PC-9 (cell line): ENCODE results near the gene DPYSL4. TPM values are rescaled to one million over a fixed set of nuclear protein-coding genes. Genes with fewer than 3 reads are reported as not detected.

ENCODE experiments used
- BruUV-seq: library from RNA; stranded (reverse); fragments of 400-500 nt; replicated peaks from 2 replicates; lab custom pipeline; 2021; lab: Mats Ljungman, UMichigan
- CTCF ChIA-PET: fragments of 300-600 bp; sonication (Branson Sonifier 250); formaldehyde crosslinking; loops from one replicate; lab custom pipeline; 2022; ENCODE audit warnings: antibody characterized with exemption; lab: Charles Lee
- POLR2A ChIA-PET: fragments of 300-600 bp; sonication (Branson Sonifier 250); formaldehyde crosslinking; loops from one replicate; lab custom pipeline; 2022; ENCODE audit warnings: antibody characterized with exemption; ENCODE audit not compliant: unreplicated experiment; lab: Charles Lee
- DNase-seq, 2 experiments: peaks; one replicate each; pipeline versions ENCODE4 v3.0.0 to v3.0.0-alpha.2; 2015 to 2022; ENCODE audit warnings: mixed read lengths in 1 of 2
- H2AFZ ChIP-seq: fragments of 200-600 bp; sonication (generic); 2 replicates; pipeline ENCODE4 v1.8.1; 2017; ENCODE audit warnings: antibody characterized with exemption
- H3F3A ChIP-seq: fragments of 200-600 bp; sonication (generic); 2 replicates; pipeline ENCODE4 v1.8.1; 2017; ENCODE audit warnings: antibody characterized with exemption, mild to moderate bottlenecking, low read depth; ENCODE audit not compliant: insufficient read depth
- H3K27ac ChIP-seq: fragments of 200-600 bp; sonication (generic); 2 replicates; pipeline ENCODE4 v1.6.1; 2016; ENCODE audit warnings: mixed run types
- H3K27me3 ChIP-seq: fragments of 200-600 bp; sonication (generic); 2 replicates; pipeline ENCODE4 v1.6.1; 2016; ENCODE audit warnings: low read depth, mixed run types; ENCODE audit not compliant: insufficient read depth
- H3K36me3 ChIP-seq: fragments of 200-600 bp; sonication (generic); 2 replicates; pipeline ENCODE4 v1.6.1; 2016; ENCODE audit warnings: low read depth, mixed run types
- H3K4me1 ChIP-seq: fragments of 200-600 bp; sonication (generic); replicated peaks from 2 replicates; pipeline ENCODE4 v1.6.1; 2016; ENCODE audit warnings: mixed run types; ENCODE audit not compliant: insufficient read depth
- H3K4me2 ChIP-seq: fragments of 200-600 bp; sonication (generic); 2 replicates; pipeline ENCODE4 v1.6.1; 2017; ENCODE audit warnings: mixed run types
- H3K4me3 ChIP-seq: fragments of 200-600 bp; sonication (generic); 2 replicates; pipeline ENCODE4 v1.6.1; 2016; ENCODE audit warnings: mixed run types
- H3K79me2 ChIP-seq: fragments of 200-600 bp; sonication (generic); 2 replicates; pipeline ENCODE4 v1.6.1; 2017; ENCODE audit warnings: low read depth, mixed run types
- H3K9me2 ChIP-seq: fragments of 200-600 bp; sonication (generic); 2 replicates; pipeline ENCODE4 v1.8.1; 2017; ENCODE audit warnings: mild to moderate bottlenecking; ENCODE audit not compliant: insufficient read depth
- H3K9me3 ChIP-seq: fragments of 200-600 bp; sonication (generic); 2 replicates; pipeline ENCODE4 v1.8.1; 2016; ENCODE audit warnings: low read depth; ENCODE audit not compliant: insufficient read depth
- H4K20me1 ChIP-seq: fragments of 200-600 bp; sonication (generic); 2 replicates; pipeline ENCODE4 v1.8.1; 2017; ENCODE audit not compliant: insufficient read depth
- CTCF ChIP-seq: fragments of 200-600 bp; sonication (generic); conservative IDR thresholded peaks from 2 replicates; pipeline ENCODE4 v1.6.1; 2017; ENCODE audit warnings: mixed run types, antibody characterized with exemption, mild to moderate bottlenecking, moderate library complexity
- EZH2 ChIP-seq: fragments of 200-600 bp; sonication (generic); IDR thresholded peaks from 2 replicates; pipeline ENCODE4 v1.8.0; 2017; ENCODE audit warnings: antibody characterized with exemption, low read depth
- intact Hi-C: fragments of 100-400 bp; cut with micrococcal nuclease; formaldehyde crosslinking; loops from one replicate; pipeline ENCODE4 v1.10.0; 2022; ENCODE audit not compliant: unreplicated experiment
- total RNA-seq: library from RNA; stranded (reverse); gene quantifications from 2 replicates; pipeline ENCODE4 v1.2.3, GENCODE V29; 2021

DPYSL4 gene
- total RNA-seq, 1 experiment from 2014 or later = 4.8 TPM

GRCh38 chr10:132172091-132173066, 14.4 kb upstream of the DPYSL4 start:
- H3K79me2 ChIP-seq = no peaks in the 10 kb centered on the region
- no peaks in the 10 kb centered on the region for H4K20me1 ChIP-seq
- no peak for DNase-seq
- no peaks in the 10 kb centered on the region for H3K4me1 ChIP-seq
- no peak overlapping the region for H3K4me2 ChIP-seq
- ChIA-PET CTCF (no interaction called here), POLR2A (no interaction called here)
- no peaks in the 10 kb centered on the region for H3K36me3 ChIP-seq
- intact Hi-C loops = no loop called here
- H3K9me3 ChIP-seq = no peaks in the 10 kb centered on the region
- no peaks in the 10 kb centered on the region for H3K27me3 ChIP-seq
- no peak for TF ChIP-seq CTCF
- no peak for TF ChIP-seq EZH2
- no peaks in the 10 kb centered on the region for H3F3A ChIP-seq
- H2AFZ ChIP-seq = no peak overlapping the region
- no peaks in the 10 kb centered on the region for H3K9me2 ChIP-seq
- H3K27ac ChIP-seq = no peak overlapping the region
- H3K4me3 ChIP-seq = no peak overlapping the region
- BruUV-seq = no TSS peak

- intact Hi-C loops = no loop called here
- Histone ChIP-seq H4K20me1 (no peaks in the 10 kb centered on the region), H3K27me3 (no peaks in the 10 kb centered on the region), H3K36me3 (no peaks in the 10 kb centered on the region), H3K27ac (no peak overlapping the region), H3F3A (no peaks in the 10 kb centered on the region), H3K4me2 (no peak overlapping the region), H3K4me1 (no peaks in the 10 kb centered on the region), H3K9me3 (no peaks in the 10 kb centered on the region), H3K4me3 (no peak overlapping the region), H3K9me2 (no peaks in the 10 kb centered on the region), H2AFZ (no peak overlapping the region), H3K79me2 (no peaks in the 10 kb centered on the region)
- no TSS peak for BruUV-seq
- DNase-seq = no peak
- TF ChIP-seq EZH2 (no peak), CTCF (no peak)
- POLR2A ChIA-PET = no interaction called here
- CTCF ChIA-PET = no interaction called here
Observed at GRCh38 chr10:132173185-132173584, 13.6 kb upstream of the DPYSL4 start.

GRCh38 chr10:132174237-132174636, 12.5 kb upstream of the DPYSL4 start:
- no peak overlapping the region for H3K4me3 ChIP-seq
- no peaks in the 10 kb centered on the region for H3K27me3 ChIP-seq
- H3K79me2 ChIP-seq = no peaks in the 10 kb centered on the region
- no TSS peak for BruUV-seq
- intact Hi-C loops = no loop called here
- H3K4me2 ChIP-seq = no peak overlapping the region
- no peaks in the 10 kb centered on the region for H3K9me3 ChIP-seq
- no peaks in the 10 kb centered on the region for H3K36me3 ChIP-seq
- TF ChIP-seq EZH2 = no peak
- TF ChIP-seq CTCF = no peak
- H3K27ac ChIP-seq = no peak overlapping the region
- no peaks in the 10 kb centered on the region for H4K20me1 ChIP-seq
- no peaks in the 10 kb centered on the region for H3K4me1 ChIP-seq
- POLR2A ChIA-PET = no interaction called here
- H2AFZ ChIP-seq = no peak overlapping the region
- H3K9me2 ChIP-seq = no peaks in the 10 kb centered on the region
- no peaks in the 10 kb centered on the region for H3F3A ChIP-seq
- DNase-seq = no peak
- CTCF ChIA-PET = no interaction called here
